Immature natural killer cell (primary cell): ENCODE results near the gene EIF3F. TPM values are rescaled to one million over a fixed set of nuclear protein-coding genes. Genes with fewer than 3 reads are reported as not detected.

Experiments
- DNase-seq, 3 donors: peaks; one replicate each; pipeline ENCODE4 v3.0.0; 2022; ENCODE audit warnings: mixed read lengths in 1 of 3
- H3K27ac Mint-ChIP-seq, 6 donors: one replicate each; pipeline ENCODE4 v1.8.0; 2020; ENCODE audit warnings: mixed read lengths in 6 of 6, mild to moderate bottlenecking in 5 of 6, inconsistent platforms in 4 of 6, moderate library complexity in 3 of 6
- H3K27me3 Mint-ChIP-seq, 3 donors: one replicate each; pipeline ENCODE4 v1.8.0; 2020 to 2021; ENCODE audit warnings: low read depth in 3 of 3, mild to moderate bottlenecking in 3 of 3, mixed read lengths in 3 of 3, moderate library complexity in 3 of 3, inconsistent platforms in 1 of 3
- H3K36me3 Mint-ChIP-seq, 3 donors: one replicate each; pipeline ENCODE4 v1.8.0; 2020; ENCODE audit warnings: mixed read lengths in 3 of 3, inconsistent platforms in 2 of 3, mild to moderate bottlenecking in 2 of 3
- H3K4me1 Mint-ChIP-seq, 2 donors: one replicate each; pipeline ENCODE4 v1.8.0; 2020; ENCODE audit warnings: inconsistent platforms in 2 of 2, mild to moderate bottlenecking in 2 of 2, mixed read lengths in 2 of 2, moderate library complexity in 1 of 2
- H3K4me3 Mint-ChIP-seq, 5 donors: one replicate each; pipeline ENCODE4 v1.8.0; 2020; ENCODE audit warnings: mild to moderate bottlenecking in 5 of 5, mixed read lengths in 5 of 5, inconsistent platforms in 3 of 5, moderate library complexity in 3 of 5
- H3K9me3 Mint-ChIP-seq, 6 donors: one replicate each; pipeline ENCODE4 v1.8.0; 2020; ENCODE audit warnings: mild to moderate bottlenecking in 6 of 6, mixed read lengths in 6 of 6, inconsistent platforms in 4 of 6, moderate library complexity in 3 of 6
- polyA plus RNA-seq, 3 donors: library from polyadenylated mRNA; unstranded; fragments of 300-500 nt; fragmentation: Illumina TruSeq; gene quantifications; one replicate each; pipeline ENCODE4 v1.2.3, GENCODE V29; 2021

The EIF3F gene
- polyA plus RNA-seq, 3 donors from 2014 or later: 242 to 305 (median 262) TPM

- peak overlapping the region in 1 of 6 donors; percentile 64 for H3K27ac Mint-ChIP-seq
These were observed 45.6 kb downstream of the EIF3F start for GRCh38 chr11:8032576-8033304.

DNA sequence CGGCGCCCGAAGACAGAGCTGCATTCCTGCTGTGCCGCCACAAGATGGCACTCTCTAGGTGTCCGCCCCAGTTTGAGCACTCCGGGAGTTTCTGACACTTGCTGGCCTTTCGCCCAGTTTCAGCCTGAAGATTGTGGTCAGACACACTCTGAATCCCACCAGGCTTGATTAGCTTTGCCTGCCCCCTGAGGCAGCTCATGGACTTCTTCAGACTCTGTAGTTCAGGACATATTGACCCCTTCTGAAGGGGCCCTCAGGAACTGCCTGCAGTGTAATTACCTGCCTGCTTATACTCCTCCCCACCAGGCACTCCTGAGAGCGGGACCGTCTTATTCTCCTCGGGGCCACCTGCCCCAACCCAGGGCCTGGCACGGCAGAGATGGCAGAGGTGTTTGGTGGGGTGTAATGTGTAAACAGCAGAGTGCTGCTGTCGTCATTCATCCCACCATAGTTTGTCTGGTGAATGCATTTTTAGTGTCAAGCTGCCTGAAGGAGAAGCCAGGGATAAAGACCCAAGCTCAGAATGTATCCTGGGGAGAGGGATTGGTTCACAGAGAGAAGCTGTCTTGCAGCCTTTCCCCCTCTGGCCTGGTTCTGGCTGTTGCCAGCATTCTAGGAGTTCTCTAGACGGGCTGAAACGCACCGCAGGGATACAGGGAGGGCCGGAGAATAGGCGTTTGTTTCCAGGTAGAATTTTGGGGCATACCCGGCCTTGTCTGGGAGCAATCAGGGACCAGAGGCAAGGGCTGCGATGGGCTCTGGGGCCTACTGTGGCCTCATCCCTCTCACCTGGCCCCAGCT, 46.4 kb downstream of the EIF3F start:
- peaks cover 2 to 10% (median 9%) of the 10 kb centered on the region in 3 donors for H3K27me3 Mint-ChIP-seq
- peak overlapping the region in 1 of 5 donors; percentile 42 for H3K4me3 Mint-ChIP-seq
- peak overlapping the region in 1 of 6 donors; percentile 64 for H3K27ac Mint-ChIP-seq
- no peaks in the 10 kb centered on the region for H3K9me3 Mint-ChIP-seq
- H3K36me3 Mint-ChIP-seq: no peaks in the 10 kb centered on the region
- peak; percentile 15 to 28 (median 24) for DNase-seq
- H3K4me1 Mint-ChIP-seq: peaks cover 4 to 8% of the 10 kb centered on the region in 2 donors

More at GRCh38 chr11:8032576-8033304, 45.6 kb downstream of the EIF3F start:
- no peaks in the 10 kb centered on the region for H3K36me3 Mint-ChIP-seq
- H3K4me1 Mint-ChIP-seq: peaks cover 4 to 8% of the 10 kb centered on the region in 2 donors
- H3K27me3 Mint-ChIP-seq: peaks cover 2 to 10% (median 9%) of the 10 kb centered on the region in 3 donors
- H3K9me3 Mint-ChIP-seq: no peaks in the 10 kb centered on the region
- no peak for DNase-seq
- peak overlapping the region in 1 of 5 donors; percentile 42 for H3K4me3 Mint-ChIP-seq

- DNase-seq: no peak
- H3K9me3 Mint-ChIP-seq: no peaks in the 10 kb centered on the region
- H3K4me3 Mint-ChIP-seq: no peak overlapping the region
- peaks cover 4 to 8% of the 10 kb centered on the region in 2 donors for H3K4me1 Mint-ChIP-seq
- H3K27me3 Mint-ChIP-seq: peaks cover 2 to 10% (median 9%) of the 10 kb centered on the region in 3 donors
- no peak overlapping the region for H3K27ac Mint-ChIP-seq
- no peaks in the 10 kb centered on the region for H3K36me3 Mint-ChIP-seq
These were observed 47.0 kb downstream of the EIF3F start for GRCh38 chr11:8034106-8034585.

- H3K4me1 Mint-ChIP-seq: peaks cover 4 to 8% of the 10 kb centered on the region in 2 donors
- H3K4me3 Mint-ChIP-seq: no peak overlapping the region
- no peaks in the 10 kb centered on the region for H3K36me3 Mint-ChIP-seq
- no peaks in the 10 kb centered on the region for H3K9me3 Mint-ChIP-seq
- H3K27me3 Mint-ChIP-seq: peaks cover 2 to 9% (median 9%) of the 10 kb centered on the region in 3 donors
- DNase-seq: no peak
- H3K27ac Mint-ChIP-seq: no peak overlapping the region
These were observed 47.6 kb downstream of the EIF3F start for GRCh38 chr11:8034604-8035190.

DNA sequence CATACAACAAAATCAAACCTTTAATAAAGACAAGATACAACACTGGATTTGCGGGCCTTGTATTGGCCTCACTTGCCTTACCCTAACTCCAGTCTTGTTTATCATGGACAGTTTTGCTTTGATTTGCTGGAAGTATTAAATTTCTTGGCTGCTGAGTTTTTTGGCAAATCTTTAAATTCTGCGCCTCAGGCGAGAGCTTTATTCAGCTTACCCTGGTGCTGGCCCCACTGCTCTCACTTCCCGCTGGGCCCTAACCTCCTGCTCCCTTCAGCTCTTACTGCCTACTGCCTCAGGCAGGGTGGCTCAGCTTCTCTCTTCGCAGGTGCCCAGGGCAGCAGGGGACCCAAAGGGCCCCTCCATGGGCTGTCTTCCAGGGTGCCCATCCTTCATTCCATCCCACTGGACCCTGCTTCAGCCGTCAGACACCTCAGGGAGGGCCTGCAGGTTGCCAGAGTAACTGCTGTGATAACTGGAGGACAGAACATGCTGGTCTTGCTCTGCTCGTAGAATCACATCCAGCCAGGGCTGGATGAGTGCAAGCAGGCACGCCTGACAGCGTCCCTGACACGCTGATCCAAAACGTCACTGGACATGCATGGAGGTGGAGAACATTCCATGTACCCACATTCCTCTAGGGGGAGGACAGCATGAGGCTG, 48.2 kb downstream of the EIF3F start:
- no peaks in the 10 kb centered on the region for H3K36me3 Mint-ChIP-seq
- peaks cover 2 to 9% (median 9%) of the 10 kb centered on the region in 3 donors for H3K27me3 Mint-ChIP-seq
- H3K9me3 Mint-ChIP-seq: no peaks in the 10 kb centered on the region
- no peak overlapping the region for H3K4me3 Mint-ChIP-seq
- H3K4me1 Mint-ChIP-seq: peaks cover 4 to 8% of the 10 kb centered on the region in 2 donors
- H3K27ac Mint-ChIP-seq: no peak overlapping the region
- no peak for DNase-seq

DNA sequence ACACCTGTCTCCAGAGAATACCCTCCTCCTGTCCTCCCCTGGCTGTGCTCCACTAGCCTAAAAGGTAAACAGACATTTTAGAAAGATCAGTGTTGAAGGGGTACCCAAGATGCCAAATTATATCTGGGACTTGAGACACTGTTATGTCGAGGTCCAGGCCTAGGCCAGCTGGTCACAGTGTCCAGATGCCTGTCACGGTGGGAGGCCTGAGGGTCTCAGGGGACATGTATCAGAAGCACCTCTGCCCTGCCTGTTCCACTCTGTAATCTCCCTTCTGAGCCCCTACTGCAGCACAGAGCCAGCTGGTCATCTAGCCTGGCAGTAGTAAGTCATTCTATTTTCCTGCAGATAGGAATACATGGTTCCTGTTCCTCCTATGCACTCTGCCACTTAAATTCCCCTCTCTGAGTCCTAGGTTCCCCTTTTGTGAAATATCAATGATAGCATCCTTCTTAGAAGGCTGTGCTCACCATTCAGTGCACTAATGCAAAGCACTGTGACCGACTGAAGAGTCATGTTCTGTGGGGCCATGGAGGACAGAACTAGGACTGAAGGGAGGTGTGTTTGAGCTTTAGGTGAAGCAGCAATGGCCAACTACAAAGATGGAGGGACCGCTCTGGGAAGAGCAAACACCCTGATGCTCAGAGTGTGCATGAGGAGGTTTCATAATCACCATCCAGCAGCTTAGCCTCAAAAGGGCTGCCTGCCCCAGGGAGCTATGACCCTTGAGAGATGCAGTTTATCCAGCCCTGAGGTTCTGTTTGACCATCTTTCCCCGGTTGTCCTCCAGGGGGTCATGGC, 49.1 kb downstream of the EIF3F start:
- H3K36me3 Mint-ChIP-seq: no peaks in the 10 kb centered on the region
- DNase-seq: no peak
- no peak overlapping the region for H3K27ac Mint-ChIP-seq
- no peak overlapping the region for H3K4me3 Mint-ChIP-seq
- H3K27me3 Mint-ChIP-seq: peaks cover 2 to 9% (median 7%) of the 10 kb centered on the region in 3 donors
- H3K4me1 Mint-ChIP-seq: peaks cover 4 to 8% of the 10 kb centered on the region in 2 donors
- no peaks in the 10 kb centered on the region for H3K9me3 Mint-ChIP-seq

DNA sequence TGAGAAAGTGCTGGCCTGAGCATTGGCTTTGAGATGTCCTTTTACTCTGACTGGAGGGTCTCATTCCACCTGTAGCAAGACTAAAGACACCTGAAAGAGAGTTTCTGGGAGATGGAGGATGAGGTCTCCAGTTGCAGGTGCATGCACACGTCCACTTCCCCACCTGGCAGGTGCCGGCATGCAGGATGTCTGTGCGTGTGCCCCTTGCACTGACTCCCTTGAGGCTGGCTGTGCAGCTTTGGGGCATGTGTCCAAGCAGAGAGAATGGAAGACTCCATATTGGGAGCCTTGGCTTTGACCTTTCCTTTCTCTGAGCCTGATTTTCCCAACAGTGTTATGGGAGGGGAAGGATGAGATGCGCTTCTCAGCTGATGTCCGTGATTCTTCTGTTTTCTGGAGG, 49.8 kb downstream of the EIF3F start:
- no peak overlapping the region for H3K4me3 Mint-ChIP-seq
- no peak for DNase-seq
- no peak overlapping the region for H3K27ac Mint-ChIP-seq
- no peaks in the 10 kb centered on the region for H3K36me3 Mint-ChIP-seq
- peaks cover 8 to 12% (median 11%) of the 10 kb centered on the region in 3 donors for H3K27me3 Mint-ChIP-seq
- peaks cover 4 to 8% of the 10 kb centered on the region in 2 donors for H3K4me1 Mint-ChIP-seq
- no peaks in the 10 kb centered on the region for H3K9me3 Mint-ChIP-seq

- H3K27ac Mint-ChIP-seq: no peak overlapping the region
- no peaks in the 10 kb centered on the region for H3K36me3 Mint-ChIP-seq
- no peak overlapping the region for H3K4me3 Mint-ChIP-seq
- peaks cover 4 to 8% (median 6%) of the 10 kb centered on the region in 3 donors for H3K27me3 Mint-ChIP-seq
- peaks cover 0 to 2% of the 10 kb centered on the region in 2 donors for H3K4me1 Mint-ChIP-seq
- DNase-seq: no peak
- H3K9me3 Mint-ChIP-seq: no peaks in the 10 kb centered on the region
These were observed 51.3 kb downstream of the EIF3F start for GRCh38 chr11:8038393-8038792.

- Mint-ChIP-seq H3K27ac (no peak overlapping the region), H3K9me3 (no peaks in the 10 kb centered on the region), H3K4me1 (no peaks in the 10 kb centered on the region), H3K36me3 (no peaks in the 10 kb centered on the region), H3K4me3 (no peak overlapping the region), H3K27me3 (peaks cover 2 to 7% (median 6%) of the 10 kb centered on the region in 3 donors)
- DNase-seq: no peak
These were observed 51.8 kb downstream of the EIF3F start for GRCh38 chr11:8038811-8039529.

GRCh38 chr11:8039530-8040260, 52.6 kb downstream of the EIF3F start:
- Mint-ChIP-seq H3K36me3 (no peaks in the 10 kb centered on the region), H3K9me3 (no peaks in the 10 kb centered on the region), H3K4me3 (no peak overlapping the region), H3K27me3 (peaks cover 2 to 7% (median 6%) of the 10 kb centered on the region in 3 donors), H3K27ac (no peak overlapping the region), H3K4me1 (no peaks in the 10 kb centered on the region)
- DNase-seq: no peak

- Mint-ChIP-seq H3K27me3 (peaks cover 2 to 9% (median 6%) of the 10 kb centered on the region in 3 donors), H3K36me3 (no peaks in the 10 kb centered on the region)
- DNase-seq: no peak
These were observed 53.3 kb downstream of the EIF3F start for GRCh38 chr11:8040261-8040920.

More at GRCh38 chr11:8040261-8040920, 53.3 kb downstream of the EIF3F start:
- no peak overlapping the region for H3K27ac Mint-ChIP-seq
- no peaks in the 10 kb centered on the region for H3K4me1 Mint-ChIP-seq
- no peaks in the 10 kb centered on the region for H3K9me3 Mint-ChIP-seq
- no peak overlapping the region for H3K4me3 Mint-ChIP-seq
